GM23338 (cell line): Measurements from ENCODE around the gene KLK13. TPM values are rescaled to one million over a fixed set of nuclear protein-coding genes. Genes with fewer than 3 reads are reported as not detected.

ENCODE experiments used
- ATAC-seq: fragments of 200-7000 bp; cut with Tn5 transposase; 3 replicates; pipeline ENCODE4 v1.9.1; 2020
- DNase-seq: peaks from one replicate; pipeline ENCODE4 v3.0.0-alpha.2; 2015; ENCODE audit warnings: low spot score
- H2AFZ ChIP-seq: fragments of 200-600 bp; sonication (generic); 2 replicates; pipeline ENCODE4 v1.8.0; 2016; ENCODE audit warnings: antibody characterized with exemption, mild to moderate bottlenecking, moderate library complexity
- H3F3A ChIP-seq: fragments of 200-600 bp; sonication (generic); replicated peaks from 2 replicates; pipeline ENCODE4 v1.8.0; 2017; ENCODE audit warnings: antibody characterized with exemption, mixed run types, low read depth
- H3K27ac ChIP-seq: fragments of 200-600 bp; sonication (generic); 2 replicates; pipeline ENCODE4 v1.6.1; 2016; ENCODE audit warnings: low read depth
- H3K27me3 ChIP-seq: fragments of 200-600 bp; sonication (generic); 2 replicates; pipeline ENCODE4 v1.8.0; 2016; ENCODE audit warnings: mild to moderate bottlenecking, mixed run types, moderate library complexity; ENCODE audit not compliant: insufficient read depth
- H3K36me3 ChIP-seq: fragments of 200-600 bp; sonication (generic); 2 replicates; pipeline ENCODE4 v1.8.0; 2016; ENCODE audit warnings: mild to moderate bottlenecking; ENCODE audit not compliant: insufficient read depth
- H3K4me1 ChIP-seq: fragments of 200-600 bp; sonication (generic); 2 replicates; pipeline ENCODE4 v1.8.0; 2016; ENCODE audit warnings: mild to moderate bottlenecking, moderate library complexity; ENCODE audit not compliant: insufficient read depth
- H3K4me2 ChIP-seq: fragments of 200-600 bp; sonication (generic); 2 replicates; pipeline ENCODE4 v1.7.1; 2017; ENCODE audit warnings: mixed run types
- H3K4me3 ChIP-seq: fragments of 200-600 bp; sonication (generic); 2 replicates; pipeline ENCODE4 v1.6.1; 2016; ENCODE audit warnings: mixed run types
- H3K79me2 ChIP-seq: fragments of 200-600 bp; sonication (generic); replicated peaks from 2 replicates; pipeline ENCODE4 v1.8.0; 2017; ENCODE audit warnings: mild to moderate bottlenecking; ENCODE audit not compliant: insufficient read depth
- H3K9me2 ChIP-seq: fragments of 200-600 bp; sonication (generic); 2 replicates; pipeline ENCODE4 v1.8.0; 2017; ENCODE audit not compliant: insufficient read depth
- H4K20me1 ChIP-seq: fragments of 200-600 bp; sonication (generic); replicated peaks from 2 replicates; pipeline ENCODE4 v1.8.0; 2017; ENCODE audit warnings: mild to moderate bottlenecking; ENCODE audit not compliant: insufficient read depth
- H3K27ac Mint-ChIP-seq: 2 replicates; pipeline ENCODE4 v1.8.0; 2020; ENCODE audit warnings: inconsistent platforms, mild to moderate bottlenecking, moderate library complexity, mixed read lengths
- H3K27me3 Mint-ChIP-seq: 3 replicates; pipeline ENCODE4 v1.8.0; 2022; ENCODE audit warnings: low read depth, mild to moderate bottlenecking, moderate library complexity, mixed read lengths, inconsistent platforms; ENCODE audit not compliant: insufficient read depth, poor library complexity
- H3K36me3 Mint-ChIP-seq: 3 replicates; pipeline ENCODE4 v1.8.0; 2021; ENCODE audit warnings: low read depth, mild to moderate bottlenecking, inconsistent platforms, moderate library complexity, mixed read lengths
- H3K4me1 Mint-ChIP-seq: 3 replicates; pipeline ENCODE4 v1.8.0; 2020; ENCODE audit warnings: mild to moderate bottlenecking, inconsistent platforms, mixed read lengths
- H3K4me3 Mint-ChIP-seq: 3 replicates; pipeline ENCODE4 v1.8.0; 2021; ENCODE audit warnings: moderate library complexity, mild to moderate bottlenecking, inconsistent platforms, mixed read lengths
- H3K9me3 Mint-ChIP-seq: 3 replicates; pipeline ENCODE4 v1.8.0; 2020; ENCODE audit warnings: moderate library complexity, mild to moderate bottlenecking, inconsistent platforms, mixed read lengths
- CREB1 ChIP-seq: fragments of 250-450 bp; sonication (Bioruptor Pico); IDR thresholded peaks from 2 replicates; pipeline ENCODE4 v1.5.0; 2020; ENCODE audit warnings: low read depth, mild to moderate bottlenecking, moderate library complexity
- ETS1 ChIP-seq: IDR thresholded peaks from 2 replicates; pipeline ENCODE4 v1.6.1; 2016; ENCODE audit warnings: antibody characterized with exemption
- EZH2 ChIP-seq: fragments of 200-600 bp; sonication (generic); IDR thresholded peaks from one replicate; pipeline ENCODE4 v1.8.0; 2017; ENCODE audit warnings: antibody characterized with exemption, mild to moderate bottlenecking, low read depth; ENCODE audit not compliant: unreplicated experiment
- EZH2phosphoT487 ChIP-seq: fragments of 200-600 bp; sonication (generic); IDR thresholded peaks from one replicate; pipeline ENCODE4 v1.8.1; 2018; ENCODE audit warnings: antibody characterized with exemption; ENCODE audit not compliant: unreplicated experiment
- JUNB ChIP-seq: IDR thresholded peaks from one replicate; pipeline ENCODE4 v1.6.1; 2016; ENCODE audit warnings: antibody characterized with exemption; ENCODE audit not compliant: unreplicated experiment
- NANOG ChIP-seq: IDR thresholded peaks from 2 replicates; pipeline ENCODE4 v1.6.1; 2016; ENCODE audit warnings: antibody characterized with exemption, borderline replicate concordance
- POLR2AphosphoS5 ChIP-seq: IDR thresholded peaks from 2 replicates; pipeline ENCODE4 v1.6.1; 2016; ENCODE audit warnings: antibody characterized with exemption, low read depth
- REST ChIP-seq: IDR thresholded peaks from one replicate; pipeline ENCODE4 v1.6.1; 2018; ENCODE audit warnings: antibody characterized with exemption; ENCODE audit not compliant: unreplicated experiment
- STAT1 ChIP-seq: IDR thresholded peaks from one replicate; pipeline ENCODE4 v1.6.1; 2016; ENCODE audit warnings: antibody characterized with exemption; ENCODE audit not compliant: unreplicated experiment
- ZNF114 ChIP-seq: fragments of 250-450 bp; sonication (Bioruptor Pico); IDR thresholded peaks from 2 replicates; pipeline ENCODE4 v1.5.0; 2020; ENCODE audit warnings: mild to moderate bottlenecking, moderate library complexity
- ZNF331 ChIP-seq: fragments of 250-450 bp; sonication (Bioruptor Pico); IDR thresholded peaks from 2 replicates; pipeline ENCODE4 v1.5.0; 2020; ENCODE audit warnings: low read depth, mild to moderate bottlenecking, moderate library complexity
- ZNF462 ChIP-seq: fragments of 250-450 bp; sonication (Bioruptor Pico); IDR thresholded peaks from 2 replicates; pipeline ENCODE4 v1.5.0; 2020; ENCODE audit warnings: mild to moderate bottlenecking, moderate library complexity
- polyA plus RNA-seq: library from polyadenylated mRNA; unstranded; fragments of >200 nt; fragmentation: Nextera tagmentation; extraction: Ambion mirVana; gene quantifications from 2 replicates; pipeline ENCODE4 v1.2.1, GENCODE V29; 2016
- total RNA-seq: library from RNA; depleted of rRNA; stranded (reverse); fragments of >200 nt; shearing (Covaris generic); gene quantifications from 2 replicates; pipeline ENCODE4 v1.2.3, GENCODE V29; 2014
- TF ChIP-seq, protein P1 (sequence below), 2 experiments: fragments of 200-600 bp in 1 of 2; sonication (generic) in 1 of 2; conservative IDR thresholded peaks; 2 replicates each; pipeline versions ENCODE4 v1.5.1 to v1.6.1; 2016 to 2017; ENCODE audit warnings: antibody characterized with exemption in 2 of 2, low read depth in 2 of 2, mild to moderate bottlenecking in 2 of 2, moderate library complexity in 1 of 2

The KLK13 gene
- total and polyA plus RNA-seq, 2 experiments from 2014 or later: 4.5 to 5.7 TPM

GRCh38 chr19:51014242-51014641, 50.6 kb downstream of the KLK13 start:
- TF ChIP-seq REST (no peak), STAT1 (no peak), ETS1 (no peak), ZNF462 (CRISPR knock-in tag) (no peak), POLR2AphosphoS5 (no peak), EZH2phosphoT487 (no peak), ZNF114 (CRISPR knock-in tag) (no peak), ZNF331 (CRISPR knock-in tag) (no peak), NANOG (no peak), EZH2 (no peak), JUNB (no peak), CREB1 (no peak)
- TF ChIP-seq, protein P1, sequence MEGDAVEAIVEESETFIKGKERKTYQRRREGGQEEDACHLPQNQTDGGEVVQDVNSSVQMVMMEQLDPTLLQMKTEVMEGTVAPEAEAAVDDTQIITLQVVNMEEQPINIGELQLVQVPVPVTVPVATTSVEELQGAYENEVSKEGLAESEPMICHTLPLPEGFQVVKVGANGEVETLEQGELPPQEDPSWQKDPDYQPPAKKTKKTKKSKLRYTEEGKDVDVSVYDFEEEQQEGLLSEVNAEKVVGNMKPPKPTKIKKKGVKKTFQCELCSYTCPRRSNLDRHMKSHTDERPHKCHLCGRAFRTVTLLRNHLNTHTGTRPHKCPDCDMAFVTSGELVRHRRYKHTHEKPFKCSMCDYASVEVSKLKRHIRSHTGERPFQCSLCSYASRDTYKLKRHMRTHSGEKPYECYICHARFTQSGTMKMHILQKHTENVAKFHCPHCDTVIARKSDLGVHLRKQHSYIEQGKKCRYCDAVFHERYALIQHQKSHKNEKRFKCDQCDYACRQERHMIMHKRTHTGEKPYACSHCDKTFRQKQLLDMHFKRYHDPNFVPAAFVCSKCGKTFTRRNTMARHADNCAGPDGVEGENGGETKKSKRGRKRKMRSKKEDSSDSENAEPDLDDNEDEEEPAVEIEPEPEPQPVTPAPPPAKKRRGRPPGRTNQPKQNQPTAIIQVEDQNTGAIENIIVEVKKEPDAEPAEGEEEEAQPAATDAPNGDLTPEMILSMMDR (conservative IDR thresholded peaks at IDR 0.05; ENCODE audit: low read depth in 2 of 2): no peak
- Histone ChIP-seq H3K4me3 (no peak overlapping the region), H4K20me1 (no peaks in the 10 kb centered on the region), H3K27me3 (peaks cover 24% of the 10 kb centered on the region), H3F3A (no peaks in the 10 kb centered on the region), H3K9me2 (no peaks in the 10 kb centered on the region), H2AFZ (no peak overlapping the region), H3K4me2 (no peak overlapping the region), H3K36me3 (no peaks in the 10 kb centered on the region), H3K27ac (no peak overlapping the region), H3K4me1 (no peaks in the 10 kb centered on the region), H3K79me2 (no peaks in the 10 kb centered on the region)
- Mint-ChIP-seq H3K27ac (no peak overlapping the region), H3K4me1 (peaks cover 3% of the 10 kb centered on the region; the same call in 2 of the 3 replicates), H3K36me3 (peaks cover 3% of the 10 kb centered on the region; the same call in 1 of the 3 replicates), H3K27me3 (peaks cover 30% of the 10 kb centered on the region), H3K9me3 (peaks cover 10% of the 10 kb centered on the region), H3K4me3 (no peak overlapping the region)
- no peak for DNase-seq
- no peak for ATAC-seq
